Measurements from ENCODE around the gene CAAP1. TPM values are rescaled to one million over a fixed set of nuclear protein-coding genes. Genes with fewer than 3 reads are reported as not detected.

The CAAP1 gene
- total RNA-seq: 10 to 100 TPM in 4 of 6 donors, 1 to 10 TPM in 2; 9.4 to 16.8 (median 14.2) TPM

GRCh38 chr9:26892251-26893029, at the start of gene CAAP1:
TSS of gene CAAP1 (minus strand) at chr9:26892802. CDS start at chr9:26892715, 87 bp downstream.
- Histone ChIP-seq H3K27me3 (no peaks in the 10 kb centered on the region), H3K27ac (peak within 1 kb of the TSS; percentile 91 to 99 (median 94)), H3K4me3 (peak within 1 kb of the TSS; percentile 72 to 96 (median 82)), H3K9me3 (no peaks in the 10 kb centered on the region), H3K4me1 (peaks cover 3 to 42% (median 18%) of the 10 kb centered on the region in 4 donors), H3K36me3 (no peaks in the 10 kb centered on the region)
- WGBS, 2 donors: 1 to 2% methylated on average over 23 to 70 of the region's 70 CpGs
- peak; percentile 94 to 96 for DNase-seq
- TF ChIP-seq CTCF (IDR thresholded peaks at IDR 0.05) (peak; percentile 4 to 61 (median 28)), POLR2A (IDR thresholded peaks at IDR 0.05) (peak in 2 of 4 donors; percentile 56 to 86), EP300 (IDR thresholded peaks at IDR 0.05) (peak in 1 of 4 donors; percentile 20), POLR2AphosphoS5 (IDR thresholded peaks at IDR 0.05) (peak; percentile 91 to 94)
- ATAC-seq (ENCODE audit: low FRiP score in 2 of 2): peak; percentile 97 to 99

GRCh38 chr9:26940779-26941178, 48.2 kb upstream of the CAAP1 start:
- no peak for TF ChIP-seq POLR2A (IDR thresholded peaks at IDR 0.05)
- TF ChIP-seq CTCF (IDR thresholded peaks at IDR 0.05): no peak
- no peak for TF ChIP-seq POLR2AphosphoS5 (IDR thresholded peaks at IDR 0.05)
- no peak for TF ChIP-seq EP300 (IDR thresholded peaks at IDR 0.05)
- peaks cover 8 to 33% (median 18%) of the 10 kb centered on the region in 4 donors for H3K4me1 ChIP-seq
- WGBS, 2 donors: 84 to 90% methylated on average over 1 of the region's 1 CpG

GRCh38 chr9:26939955-26940711, 47.5 kb upstream of the CAAP1 start:
- no peak for DNase-seq

More at GRCh38 chr9:26940779-26941178, 48.2 kb upstream of the CAAP1 start:
- Histone ChIP-seq H3K4me3 (no peak overlapping the region), H3K9me3 (peaks cover 0 to 6% (median 1%) of the 10 kb centered on the region in 4 donors), H3K27me3 (no peaks in the 10 kb centered on the region), H3K36me3 (no peaks in the 10 kb centered on the region), H3K27ac (no peak overlapping the region)
- no peak for ATAC-seq (ENCODE audit: low FRiP score in 2 of 2)
- DNase-seq: no peak

GRCh38 chr9:26937816-26938371, 45.3 kb upstream of the CAAP1 start:
- Histone ChIP-seq H3K9me3 (peaks cover 0 to 6% (median 1%) of the 10 kb centered on the region in 4 donors), H3K27ac (no peak overlapping the region), H3K36me3 (peaks cover 0 to 6% (median 2%) of the 10 kb centered on the region in 4 donors), H3K4me1 (peaks cover 0 to 10% (median 2%) of the 10 kb centered on the region in 4 donors), H3K4me3 (no peak overlapping the region), H3K27me3 (no peaks in the 10 kb centered on the region)
- ATAC-seq (ENCODE audit: low FRiP score in 2 of 2) (no peak), DNase-seq (no peak)
- WGBS, 2 donors: 98 to 100% methylated on average over 3 of the region's 3 CpGs
- TF ChIP-seq CTCF (IDR thresholded peaks at IDR 0.05) (no peak), EP300 (IDR thresholded peaks at IDR 0.05) (no peak), POLR2A (IDR thresholded peaks at IDR 0.05) (no peak), POLR2AphosphoS5 (IDR thresholded peaks at IDR 0.05) (no peak)

More at GRCh38 chr9:26939955-26940711, 47.5 kb upstream of the CAAP1 start:
- no peaks in the 10 kb centered on the region for H3K36me3 ChIP-seq
- no peak for TF ChIP-seq POLR2AphosphoS5 (IDR thresholded peaks at IDR 0.05)
- peaks cover 2 to 26% (median 12%) of the 10 kb centered on the region in 4 donors for H3K4me1 ChIP-seq
- no peak for ATAC-seq (ENCODE audit: low FRiP score in 2 of 2)
- 81 to 87% methylated on average over 3 of the region's 3 CpGs for WGBS, 2 donors
- no peak overlapping the region for H3K4me3 ChIP-seq
- no peaks in the 10 kb centered on the region for H3K27me3 ChIP-seq
- peaks cover 0 to 6% (median 1%) of the 10 kb centered on the region in 4 donors for H3K9me3 ChIP-seq
- H3K27ac ChIP-seq: no peak overlapping the region

GRCh38 chr9:26935847-26936246, 43.2 kb upstream of the CAAP1 start:
- Histone ChIP-seq H3K27ac (no peak overlapping the region), H3K4me1 (peaks cover 0 to 10% (median 2%) of the 10 kb centered on the region in 4 donors), H3K4me3 (no peak overlapping the region), H3K36me3 (peaks cover 0 to 14% (median 2%) of the 10 kb centered on the region in 4 donors), H3K9me3 (peaks cover 0 to 6% (median 1%) of the 10 kb centered on the region in 4 donors), H3K27me3 (no peaks in the 10 kb centered on the region)
- TF ChIP-seq CTCF (IDR thresholded peaks at IDR 0.05) (no peak), POLR2AphosphoS5 (IDR thresholded peaks at IDR 0.05) (no peak), POLR2A (IDR thresholded peaks at IDR 0.05) (no peak), EP300 (IDR thresholded peaks at IDR 0.05) (no peak)
- DNase-seq: no peak
- ATAC-seq (ENCODE audit: low FRiP score in 2 of 2): no peak
